RWPE2 (cell line): ENCODE measurements around the gene EOMES.
"Not testable (repeated sequence)": the region's sequence is repeated elsewhere in the genome, so short reads cannot be mapped to it uniquely, and the experiment has no call there.

Experiments
- ATAC-seq: fragments of 200-7000 bp; cut with Tn5 transposase; 3 replicates; pipeline ENCODE4 v1.9.1; 2021; ENCODE audit warnings: low read depth
- DNase-seq: peaks from one replicate; pipeline ENCODE4 v3.0.0-alpha.2; 2020; ENCODE audit warnings: low spot score
- H3K27ac ChIP-seq: fragments of 450-650 bp; 2 replicates; pipeline ENCODE4 v1.5.1; 2017; ENCODE audit warnings: mild to moderate bottlenecking; ENCODE audit not compliant: poor library complexity, severe bottlenecking
- H3K27me3 ChIP-seq: fragments of 250-450 bp; sonication (Bioruptor Pico); 2 replicates; pipeline ENCODE4 v1.5.1; 2021; ENCODE audit warnings: mild to moderate bottlenecking, moderate library complexity; ENCODE audit not compliant: insufficient read depth, poor library complexity, severe bottlenecking
- H3K36me3 ChIP-seq: fragments of 250-450 bp; sonication (Bioruptor Pico); 2 replicates; pipeline ENCODE4 v1.5.1; 2020; ENCODE audit warnings: low read depth, mild to moderate bottlenecking, moderate library complexity
- H3K4me1 ChIP-seq: fragments of 250-450 bp; sonication (Bioruptor Pico); 2 replicates; pipeline ENCODE4 v1.5.1; 2021; ENCODE audit warnings: mild to moderate bottlenecking, moderate library complexity; ENCODE audit not compliant: insufficient read depth, poor library complexity, severe bottlenecking
- H3K4me3 ChIP-seq: fragments of 250-450 bp; sonication (Bioruptor Pico); 2 replicates; pipeline ENCODE4 v1.5.1; 2021; ENCODE audit warnings: mild to moderate bottlenecking, moderate library complexity; ENCODE audit not compliant: severe bottlenecking
- H3K9me3 ChIP-seq: fragments of 250-450 bp; sonication (Bioruptor Pico); 2 replicates; pipeline ENCODE4 v1.5.1; 2021; ENCODE audit warnings: mild to moderate bottlenecking, moderate library complexity; ENCODE audit not compliant: severe bottlenecking
- CTCF ChIP-seq: fragments of 450-650 bp; IDR thresholded peaks from one replicate; pipeline ENCODE4 v1.5.1; 2017; ENCODE audit warnings: mild to moderate bottlenecking, moderate library complexity; ENCODE audit not compliant: poor library complexity, severe bottlenecking

Gene EOMES

DNA sequence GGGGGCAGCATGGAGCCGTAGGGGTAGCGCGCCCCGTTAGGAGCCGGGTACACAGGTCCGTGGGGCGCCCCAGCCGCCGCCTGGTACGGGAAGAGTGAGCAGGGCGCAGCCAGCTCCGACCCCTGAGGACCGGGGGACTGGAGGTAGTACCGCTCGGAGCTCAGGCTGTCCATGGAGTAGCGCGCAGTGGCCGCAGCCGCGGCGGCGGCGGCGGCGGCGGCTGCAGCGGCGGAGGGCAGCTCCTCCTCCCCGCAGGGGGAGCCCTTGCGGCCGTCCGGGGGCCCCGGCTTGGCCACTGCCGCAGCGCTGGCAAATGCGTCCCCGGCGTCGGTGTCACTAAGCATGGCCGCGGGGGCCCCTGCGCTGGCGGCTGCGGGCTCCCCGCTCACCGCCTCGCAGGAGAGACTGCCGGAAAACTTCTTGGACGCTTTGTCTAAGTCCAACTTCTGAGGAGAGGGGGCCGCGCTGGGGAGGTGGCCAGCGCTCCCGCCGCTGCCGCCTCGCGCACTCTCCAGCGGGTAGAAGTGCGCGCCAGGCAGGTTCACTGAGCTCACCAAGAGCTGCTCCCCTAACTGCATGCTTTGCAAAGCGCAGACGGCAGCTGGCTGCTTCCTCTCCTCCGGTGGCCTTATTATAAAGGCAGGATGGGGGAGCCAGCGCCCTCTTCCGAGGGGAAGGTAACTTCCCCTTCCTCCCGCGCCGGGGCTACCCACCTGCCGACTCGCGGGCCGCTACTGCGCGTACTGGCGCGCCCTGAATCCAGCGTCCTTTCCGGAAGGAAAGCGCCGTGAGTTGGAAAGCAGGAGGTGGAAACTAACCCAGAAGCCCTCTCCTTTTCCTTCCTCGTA, at the start of gene EOMES:
EOMES (minus strand) TSS at position 607 of the 848 bp plus-strand sequence; CDS start at position 578, 29 bp downstream.
- H3K4me3 ChIP-seq: peak within 1 kb of the TSS; percentile 47
- DNase-seq: no peak
- ATAC-seq: peak; percentile 73
- no peaks in the 10 kb centered on the region for H3K9me3 ChIP-seq
- no peaks in the 10 kb centered on the region for H3K36me3 ChIP-seq
- peak; percentile 93 for TF ChIP-seq CTCF
- H3K27ac ChIP-seq: no peak within 1 kb of the TSS
- H3K27me3 ChIP-seq: peaks cover 23% of the 10 kb centered on the region
- H3K4me1 ChIP-seq: no peaks in the 10 kb centered on the region

DNA sequence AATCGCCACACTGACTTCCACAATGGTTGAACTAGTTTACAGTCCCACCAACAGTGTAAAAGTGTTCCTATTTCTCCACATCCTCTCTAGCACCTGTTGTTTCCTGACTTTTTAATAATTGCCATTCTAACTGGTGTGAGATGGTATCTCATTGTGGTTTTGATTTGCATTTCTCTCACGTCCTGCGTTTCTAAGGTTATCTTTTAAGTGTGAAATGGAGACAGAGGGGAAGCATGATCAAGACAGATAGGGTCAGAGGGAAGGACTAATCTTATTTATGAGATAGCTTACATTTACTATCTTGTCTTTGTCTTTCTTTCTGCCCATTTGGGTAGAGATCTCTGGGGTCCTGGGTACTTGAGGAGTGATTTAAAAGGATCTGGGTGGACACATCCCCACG, 48.3 kb upstream of the EOMES start:
- not testable (repeated sequence) for DNase-seq, H3K9me3 ChIP-seq, H3K4me3 ChIP-seq, H3K27me3 ChIP-seq, H3K4me1 ChIP-seq, H3K27ac ChIP-seq, ATAC-seq, H3K36me3 ChIP-seq

GRCh38 chr3:27767000-27767399, 44.9 kb upstream of the EOMES start:
- no peak for ATAC-seq
- no peak overlapping the region for H3K27ac ChIP-seq
- no peak for TF ChIP-seq CTCF
- H3K36me3 ChIP-seq: no peaks in the 10 kb centered on the region
- no peak for DNase-seq
- H3K27me3 ChIP-seq: no peaks in the 10 kb centered on the region
- H3K9me3 ChIP-seq: no peaks in the 10 kb centered on the region
- no peak overlapping the region for H3K4me3 ChIP-seq
- peaks cover 4% of the 10 kb centered on the region for H3K4me1 ChIP-seq

DNA sequence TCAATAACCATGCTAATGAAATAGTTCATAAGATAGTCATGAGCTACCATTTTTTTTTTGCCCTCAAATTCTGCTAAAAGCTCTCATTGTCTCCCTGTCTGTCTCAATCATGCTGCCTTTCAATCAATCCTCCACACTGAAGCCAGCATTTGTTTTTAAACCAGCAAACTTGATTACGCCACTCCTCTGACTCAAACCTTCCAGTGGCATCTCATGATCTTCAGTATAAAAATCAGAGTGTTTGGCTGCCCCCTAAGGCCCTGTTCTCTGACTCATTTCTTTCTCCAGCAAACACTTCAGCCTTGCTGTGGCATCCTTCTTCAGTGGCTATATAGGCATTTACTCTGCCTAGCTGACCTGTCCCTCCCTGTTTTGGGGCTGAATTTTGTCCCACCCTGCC, 36.0 kb upstream of the EOMES start:
- peak; percentile 57 for DNase-seq

GRCh38 chr3:27756877-27757276, 34.8 kb upstream of the EOMES start:
- TF ChIP-seq CTCF: no peak
- no peaks in the 10 kb centered on the region for H3K36me3 ChIP-seq
- no peak for DNase-seq
- H3K27ac ChIP-seq: peak overlapping the region; percentile 98
- H3K4me3 ChIP-seq: no peak overlapping the region
- ATAC-seq: peak; percentile 87
- peaks cover 25% of the 10 kb centered on the region for H3K4me1 ChIP-seq
- H3K27me3 ChIP-seq: no peaks in the 10 kb centered on the region
- H3K9me3 ChIP-seq: no peaks in the 10 kb centered on the region

More for the DNA sequence above, 36.0 kb upstream of the EOMES start:
- peak; percentile 88 for ATAC-seq
- peaks cover 25% of the 10 kb centered on the region for H3K4me1 ChIP-seq
- no peaks in the 10 kb centered on the region for H3K36me3 ChIP-seq
- TF ChIP-seq CTCF: peak; percentile 18
- H3K9me3 ChIP-seq: no peaks in the 10 kb centered on the region
- no peaks in the 10 kb centered on the region for H3K27me3 ChIP-seq
- no peak overlapping the region for H3K4me3 ChIP-seq
- peak overlapping the region; percentile 98 for H3K27ac ChIP-seq
